Esophagus squamous epithelium (tissue), 4 donors: ENCODE results near the gene DOC2A.

ENCODE experiments used
- CTCF ChIP-seq, 6 experiments: fragments of 450-650 bp in 4 of 6; fragments of 200-600 bp in 2 of 6; sonication (generic) in 2 of 6; IDR thresholded peaks; one replicate each; pipeline ENCODE4 v1.5.1; 2016 to 2019; ENCODE audit warnings: antibody characterized with exemption in 6 of 6, mild to moderate bottlenecking in 4 of 6, moderate library complexity in 4 of 6
- POLR2A ChIP-seq, 4 donors: fragments of 450-650 bp; IDR thresholded peaks; one replicate each; pipeline ENCODE4 v1.6.1; 2017; ENCODE audit warnings: antibody characterized with exemption in 4 of 4, mild to moderate bottlenecking in 4 of 4, moderate library complexity in 3 of 4

- TF ChIP-seq CTCF (IDR thresholded peaks at IDR 0.05), result no peak
- TF ChIP-seq POLR2A (IDR thresholded peaks at IDR 0.05), result no peak
These were observed 52.1 kb downstream of the DOC2A start for GRCh38 chr16:29958756-29959155.
